HEK293T (cell line): ENCODE results near the gene BICC1.

Experiments used
- ARNT ChIP-seq: fragments of 450-650 bp; IDR thresholded peaks from 2 replicates; pipeline ENCODE4 v1.6.1; 2017; ENCODE audit warnings: mild to moderate bottlenecking
- BHLHE40 ChIP-seq: fragments of 450-650 bp; IDR thresholded peaks from 2 replicates; pipeline ENCODE4 v1.6.1; 2016; ENCODE audit warnings: mild to moderate bottlenecking, moderate library complexity, borderline replicate concordance
- ELF4 ChIP-seq: fragments of 450-650 bp; IDR thresholded peaks from 2 replicates; pipeline ENCODE4 v1.6.1; 2017; ENCODE audit warnings: antibody characterized with exemption
- FOXA1 ChIP-seq: fragments of 450-650 bp; IDR thresholded peaks from 2 replicates; pipeline ENCODE4 v1.6.1; 2016; ENCODE audit warnings: mild to moderate bottlenecking
- FOXK2 ChIP-seq: fragments of 450-650 bp; IDR thresholded peaks from 2 replicates; pipeline ENCODE4 v1.6.1; 2016; ENCODE audit warnings: mild to moderate bottlenecking
- FOXM1 ChIP-seq: fragments of 450-650 bp; IDR thresholded peaks from 2 replicates; pipeline ENCODE4 v1.6.1; 2017; ENCODE audit warnings: mild to moderate bottlenecking, borderline replicate concordance
- L3MBTL2 ChIP-seq: fragments of 450-650 bp; conservative IDR thresholded peaks from 2 replicates; pipeline ENCODE4 v1.6.1; 2016; ENCODE audit warnings: mild to moderate bottlenecking
- LEF1 ChIP-seq: fragments of 450-650 bp; IDR thresholded peaks from 2 replicates; pipeline ENCODE4 v1.6.1; 2017; ENCODE audit warnings: mild to moderate bottlenecking, borderline replicate concordance
- SP1 ChIP-seq: fragments of 450-650 bp; IDR thresholded peaks from 2 replicates; pipeline ENCODE4 v1.6.1; 2017
- SUZ12 ChIP-seq: fragments of 450-650 bp; IDR thresholded peaks from 2 replicates; pipeline ENCODE4 v1.6.1; 2016; ENCODE audit warnings: mild to moderate bottlenecking
- TARDBP ChIP-seq: fragments of 450-650 bp; IDR thresholded peaks from 2 replicates; pipeline ENCODE4 v1.6.1; 2016
- ZNF384 ChIP-seq: fragments of 450-650 bp; IDR thresholded peaks from 2 replicates; pipeline ENCODE4 v1.6.1; 2016

GRCh38 chr10:58651742-58652141 is 139.1 kb downstream of the BICC1 start:
- no peak for TF ChIP-seq ELF4
- TF ChIP-seq LEF1: no peak
- no peak for TF ChIP-seq SP1
- TF ChIP-seq ZNF384: no peak
- no peak for TF ChIP-seq TARDBP
- no peak for TF ChIP-seq L3MBTL2
- no peak for TF ChIP-seq SUZ12
- no peak for TF ChIP-seq BHLHE40
- no peak for TF ChIP-seq FOXM1
- no peak for TF ChIP-seq ARNT
- no peak for TF ChIP-seq FOXK2
- TF ChIP-seq FOXA1: no peak
